ENCODE measurements around the gene TSPEAR.
"Not testable (repeated sequence)": the region's sequence is repeated elsewhere in the genome, so short reads cannot be mapped to it uniquely, and the experiment has no call there.

TSPEAR gene

GRCh38 chr21:44601596-44602462 lies 109.5 kb downstream of the TSPEAR start:
- no peak for DNase-seq

DNA sequence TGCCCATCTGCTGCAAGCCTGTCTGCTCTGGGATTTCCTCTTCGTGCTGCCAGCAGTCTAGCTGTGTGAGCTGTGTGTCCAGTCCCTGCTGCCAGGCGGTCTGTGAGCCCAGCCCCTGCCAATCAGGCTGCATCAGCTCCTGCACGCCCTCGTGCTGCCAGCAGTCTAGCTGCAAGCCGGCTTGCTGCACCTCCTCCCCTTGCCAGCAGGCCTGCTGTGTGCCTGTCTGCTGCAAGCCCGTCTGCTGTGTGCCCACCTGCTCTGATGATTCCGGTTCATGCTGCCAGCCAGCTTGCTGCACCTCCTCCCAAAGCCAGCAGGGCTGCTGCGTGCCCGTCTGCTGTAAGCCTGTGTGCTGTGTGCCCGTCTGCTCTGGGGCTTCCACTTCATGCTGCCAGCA lies 110.3 kb downstream of the TSPEAR start:
- not testable (repeated sequence) for DNase-seq

- DNase-seq = not testable (repeated sequence)
These were observed 111.0 kb downstream of the TSPEAR start, which contains the start of gene KRTAP10-7 for GRCh38 chr21:44600118-44600978. Gene KRTAP10-7 (plus strand): TSS chr21:44600597. CDS start chr21:44600622, 25 bp downstream.

DNA sequence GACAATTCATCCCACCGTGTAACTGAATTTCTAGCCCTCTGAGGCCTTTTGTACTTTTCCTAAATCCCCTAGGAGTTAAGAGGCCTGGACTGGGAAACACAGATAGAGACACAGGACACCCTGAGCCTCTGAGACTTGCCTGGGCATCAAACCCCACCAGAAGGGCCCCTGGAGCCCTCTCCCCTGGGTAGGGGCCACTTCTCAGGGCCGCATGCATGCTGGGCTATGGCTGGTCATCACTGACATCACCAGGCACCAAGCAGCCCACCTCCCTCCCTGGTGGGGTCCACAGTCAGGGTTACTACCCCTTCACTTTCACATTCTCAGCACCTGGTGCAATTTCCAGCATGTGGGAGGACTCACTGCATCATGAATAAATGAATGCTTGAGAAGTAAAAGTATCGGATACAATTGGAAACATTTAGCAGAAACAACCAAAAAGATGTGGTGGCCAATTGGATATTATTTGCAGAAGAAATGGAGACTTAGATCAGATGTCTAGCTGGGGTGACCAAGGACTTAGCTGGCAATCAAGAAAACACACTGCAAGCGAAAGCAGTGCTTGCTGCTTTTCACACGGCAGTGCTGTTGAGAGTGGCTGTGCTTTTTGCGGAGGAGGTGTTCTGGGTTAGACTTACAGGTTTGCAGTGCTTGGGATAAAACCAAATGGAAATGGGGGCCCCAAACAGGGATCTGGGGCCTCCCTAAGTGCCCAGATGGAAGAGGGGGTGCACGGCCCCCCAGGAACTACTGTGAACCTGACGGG lies 111.9 kb downstream of the TSPEAR start:
- no peak for DNase-seq

DNA sequence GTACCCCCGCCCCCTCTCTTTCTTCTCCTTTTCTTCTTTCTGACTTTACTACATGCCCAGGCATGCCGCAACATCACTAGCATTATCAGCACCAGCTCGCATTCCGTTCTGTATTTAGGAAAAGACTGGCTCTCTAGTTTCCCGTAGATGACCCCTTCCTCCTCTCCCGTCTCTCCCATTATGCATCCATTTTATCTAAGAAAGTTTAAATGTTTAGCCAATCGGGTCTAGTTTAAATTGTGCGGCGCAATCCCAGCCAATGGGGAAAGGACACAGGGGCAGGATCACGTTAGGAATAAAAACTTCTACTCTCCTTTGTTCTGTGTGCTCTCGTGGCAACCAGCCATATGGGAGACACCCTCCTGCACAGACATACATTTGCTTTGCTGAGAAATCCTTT lies 113.3 kb downstream of the TSPEAR start:
- DNase-seq = no peak

GRCh38 chr21:44596068-44596725 lies 115.2 kb downstream of the TSPEAR start:
- DNase-seq = no peak

- no peak for DNase-seq
These were observed 115.8 kb downstream of the TSPEAR start for GRCh38 chr21:44595524-44595923.

DNA sequence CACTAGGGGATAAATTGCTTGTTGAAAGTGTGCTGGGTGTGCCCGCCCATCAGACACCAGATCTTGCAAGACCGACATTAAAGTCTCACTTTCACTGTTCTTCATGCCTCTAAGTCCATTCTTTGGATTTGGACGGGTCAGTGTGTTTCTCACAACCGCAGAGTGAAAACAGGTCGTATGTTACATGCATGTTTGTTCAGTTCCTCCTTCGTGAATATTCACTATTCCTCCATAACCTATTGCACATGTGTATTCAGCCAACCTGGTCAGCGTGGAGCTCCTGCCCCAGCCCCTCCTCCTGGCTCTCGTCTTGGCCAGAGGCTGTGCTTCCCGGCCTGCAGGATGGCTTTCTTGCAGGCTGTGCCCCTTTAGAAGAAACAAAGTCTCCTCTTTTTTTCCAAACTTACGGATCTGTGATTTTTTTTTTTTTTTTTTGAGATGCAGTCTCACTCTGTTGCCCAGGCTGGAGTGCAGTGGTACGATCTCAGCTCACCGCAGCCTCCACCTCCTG lies 116.9 kb downstream of the TSPEAR start:
- no peak for DNase-seq

DNA sequence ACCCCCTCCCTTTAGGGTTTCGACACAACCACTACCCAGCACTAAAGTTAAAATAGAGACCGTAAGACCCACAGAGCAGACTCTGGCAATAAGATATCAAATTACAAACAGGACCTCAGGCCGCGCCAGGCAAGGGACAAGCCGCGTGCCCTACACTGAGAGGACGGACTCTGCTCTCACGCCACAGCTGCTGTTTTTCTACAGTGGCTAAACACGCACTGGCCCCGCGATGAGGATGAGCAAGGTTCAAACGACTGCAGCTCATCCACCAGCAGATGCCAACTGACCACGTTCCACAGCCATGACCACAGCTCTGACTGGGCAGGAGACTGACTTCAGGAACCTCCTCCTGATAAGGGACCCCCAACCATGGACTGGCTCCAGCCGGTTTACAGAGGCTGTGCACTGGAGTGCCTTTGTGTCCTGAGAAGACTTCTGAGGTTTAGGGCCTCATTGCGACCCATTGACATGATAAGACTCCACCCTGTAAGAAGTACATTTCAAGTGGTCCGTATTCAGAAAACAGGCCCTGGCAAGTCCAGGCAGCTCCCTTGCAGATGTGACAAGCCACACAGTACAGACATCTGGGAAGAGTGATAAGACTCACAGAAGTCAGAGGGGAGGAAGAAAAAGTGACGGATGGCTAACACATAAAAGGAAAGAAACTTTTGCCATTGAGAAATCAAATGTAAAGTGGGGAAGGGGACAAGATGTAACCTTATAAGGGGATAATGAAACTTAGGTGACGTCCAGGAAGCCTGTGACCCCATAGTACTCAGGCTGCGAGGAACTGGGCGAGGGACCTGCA lies 117.6 kb downstream of the TSPEAR start:
- DNase-seq = no peak

- DNase-seq = no peak
These were observed 118.7 kb downstream of the TSPEAR start, which contains the start of gene KRTAP10-6 for GRCh38 chr21:44592446-44593311. Gene KRTAP10-6 (minus strand): TSS chr21:44592505. CDS start chr21:44592484, 21 bp downstream.

DNA sequence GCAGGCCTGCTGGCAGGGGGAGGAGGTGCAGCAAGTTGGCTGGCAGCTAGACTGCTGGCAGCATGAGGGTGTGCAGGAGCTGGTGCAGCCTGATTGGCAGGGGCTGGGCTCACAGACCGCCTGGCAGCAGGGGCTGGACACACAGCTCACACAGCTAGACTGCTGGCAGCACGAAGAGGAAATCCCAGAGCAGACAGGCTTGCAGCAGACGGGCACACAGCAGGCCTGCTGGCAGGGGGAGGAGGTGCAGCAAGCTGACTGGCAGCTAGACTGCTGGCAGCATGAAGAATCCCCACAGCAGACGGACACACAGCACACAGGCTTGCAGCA lies 119.6 kb downstream of the TSPEAR start:
- not testable (repeated sequence) for DNase-seq

- not testable (repeated sequence) for DNase-seq
These were observed 120.2 kb downstream of the TSPEAR start for GRCh38 chr21:44590897-44591800.

GRCh38 chr21:44590311-44590721 lies 121.1 kb downstream of the TSPEAR start:
- no peak for DNase-seq

GRCh38 chr21:44589586-44590305 lies 121.6 kb downstream of the TSPEAR start:
- DNase-seq = no peak

DNA sequence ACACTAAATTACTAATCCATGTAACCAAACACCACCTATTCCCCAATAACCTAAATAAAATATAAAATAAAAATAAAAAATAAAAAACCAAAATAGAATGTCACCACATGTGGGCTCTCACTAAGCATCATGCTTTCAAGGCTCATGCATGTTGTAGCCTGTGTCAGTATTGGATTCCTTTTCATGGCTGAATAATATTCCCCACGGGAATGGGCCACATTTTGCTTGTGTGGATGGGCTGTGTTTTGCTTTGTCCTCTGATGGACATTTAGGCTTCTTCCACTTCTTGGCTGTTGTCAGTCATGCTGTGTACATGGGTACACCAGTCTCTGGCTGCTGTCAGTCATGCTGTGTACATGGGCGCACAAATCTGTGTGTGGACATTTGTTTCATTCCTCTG lies 122.3 kb downstream of the TSPEAR start:
- no peak for DNase-seq

- DNase-seq = no peak
These were observed 125.5 kb downstream of the TSPEAR start for GRCh38 chr21:44585892-44586291.

DNA sequence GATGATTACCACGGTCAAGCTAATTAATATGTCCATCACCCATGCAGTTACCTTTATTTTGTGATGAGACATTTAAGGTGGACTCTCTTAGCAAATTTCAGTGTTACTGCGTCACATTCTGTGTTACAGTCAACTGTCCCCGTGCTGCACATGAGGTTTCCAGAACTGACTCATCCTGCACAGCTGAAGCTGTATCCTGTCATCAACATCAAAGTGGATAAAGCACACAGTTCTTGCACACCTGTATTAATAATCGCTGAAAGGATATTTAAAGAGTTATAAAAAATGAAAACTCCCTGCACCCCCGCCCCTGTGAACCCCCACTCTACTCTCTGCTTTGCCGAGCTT lies 127.6 kb downstream of the TSPEAR start:
- DNase-seq = no peak

- DNase-seq = no peak
These were observed 128.1 kb downstream of the TSPEAR start for GRCh38 chr21:44583089-44583799.

All from activated gamma-delta T cell (primary cell).